ENCODE results near the gene TMPRSS9.

Gene TMPRSS9

DNA sequence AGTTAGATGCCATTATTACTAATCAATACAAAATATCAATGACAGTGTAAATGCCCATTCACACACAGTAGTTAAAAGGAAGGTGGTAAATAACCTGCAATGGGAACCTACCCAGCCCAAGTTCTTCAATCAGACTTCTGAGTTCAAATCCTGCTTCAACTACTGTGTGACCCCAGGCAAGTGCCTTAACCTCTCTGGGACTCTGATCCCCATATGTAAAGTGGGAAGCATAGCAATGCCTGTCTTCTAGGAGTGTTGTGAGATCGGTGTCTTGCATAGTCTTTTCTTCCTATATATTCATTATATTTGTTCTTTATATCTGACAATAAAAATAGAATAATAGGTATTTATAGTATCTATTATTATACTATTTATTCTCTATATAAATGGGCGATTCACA is 60.4 kb downstream of the TMPRSS9 start:
- no peak for DNase-seq (ENCODE audit: low read depth in 3 of 3)

DNA sequence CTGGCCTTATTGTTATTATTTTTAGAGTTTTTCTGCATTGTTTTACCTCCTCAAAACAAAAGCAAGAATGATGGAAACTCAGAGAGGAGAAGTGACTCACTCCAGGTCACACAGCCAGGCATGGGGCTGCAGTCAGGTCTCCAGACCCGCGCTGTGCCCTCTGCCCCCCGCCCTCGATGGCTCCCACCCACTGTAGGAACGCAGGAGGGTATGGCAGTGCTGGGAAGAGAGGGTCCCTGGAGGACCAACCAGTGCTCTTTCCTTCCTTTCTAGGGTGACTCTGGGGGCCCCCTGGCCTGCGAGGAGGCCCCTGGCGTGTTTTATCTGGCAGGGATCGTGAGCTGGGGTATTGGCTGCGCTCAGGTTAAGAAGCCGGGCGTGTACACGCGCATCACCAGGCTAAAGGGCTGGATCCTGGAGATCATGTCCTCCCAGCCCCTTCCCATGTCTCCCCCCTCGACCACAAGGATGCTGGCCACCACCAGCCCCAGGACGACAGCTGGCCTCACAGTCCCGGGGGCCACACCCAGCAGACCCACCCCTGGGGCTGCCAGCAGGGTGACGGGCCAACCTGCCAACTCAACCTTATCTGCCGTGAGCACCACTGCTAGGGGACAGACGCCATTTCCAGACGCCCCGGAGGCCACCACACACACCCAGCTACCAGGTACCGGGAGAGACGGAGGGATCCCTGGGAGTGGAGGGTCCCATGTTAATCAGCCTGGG is 61.7 kb downstream of the TMPRSS9 start:
- no peak for DNase-seq (ENCODE audit: low read depth in 3 of 3)

DNA sequence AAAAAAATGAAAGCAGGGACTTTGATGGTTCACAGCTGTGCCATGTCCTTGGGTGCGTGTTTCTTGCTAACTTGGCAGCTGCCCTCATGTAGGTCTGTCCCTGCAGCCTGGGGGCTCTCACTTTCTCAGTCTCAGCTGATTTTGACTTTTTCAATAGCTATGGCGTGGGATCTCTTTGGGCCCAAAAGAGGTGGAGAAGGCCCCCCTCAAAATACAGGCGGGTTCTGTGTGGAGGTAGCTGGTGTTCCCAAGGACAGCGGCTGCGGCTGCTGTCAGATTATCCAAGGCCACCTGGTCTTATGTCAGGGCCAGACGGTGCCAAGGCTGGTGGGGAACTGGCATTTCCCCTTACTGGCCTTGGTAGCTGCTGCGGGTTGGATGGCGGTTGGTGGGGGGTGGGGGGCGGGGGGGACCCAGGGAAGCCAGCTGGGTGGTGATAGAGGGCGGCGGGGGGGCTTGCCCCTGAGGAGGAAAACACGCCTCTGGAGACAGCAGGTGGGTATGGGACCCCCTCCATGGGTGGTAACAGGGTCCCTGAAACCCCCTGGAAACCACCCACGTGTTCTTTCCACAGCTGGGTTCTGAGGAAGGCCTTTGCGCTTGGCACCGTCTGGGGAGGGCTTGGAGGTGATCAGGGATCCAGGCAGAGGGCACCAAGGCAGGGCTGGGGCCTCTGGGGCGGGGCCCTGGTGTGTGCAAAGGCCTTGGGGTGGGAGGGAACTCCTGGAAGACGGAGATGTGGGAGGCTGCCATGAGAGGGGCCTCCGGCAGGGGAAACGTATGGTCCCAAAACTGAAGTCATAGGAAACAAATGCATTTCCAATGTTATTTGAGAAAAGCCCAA is 63.2 kb downstream of the TMPRSS9 start:
- no peak for DNase-seq (ENCODE audit: low read depth in 3 of 3)

DNA sequence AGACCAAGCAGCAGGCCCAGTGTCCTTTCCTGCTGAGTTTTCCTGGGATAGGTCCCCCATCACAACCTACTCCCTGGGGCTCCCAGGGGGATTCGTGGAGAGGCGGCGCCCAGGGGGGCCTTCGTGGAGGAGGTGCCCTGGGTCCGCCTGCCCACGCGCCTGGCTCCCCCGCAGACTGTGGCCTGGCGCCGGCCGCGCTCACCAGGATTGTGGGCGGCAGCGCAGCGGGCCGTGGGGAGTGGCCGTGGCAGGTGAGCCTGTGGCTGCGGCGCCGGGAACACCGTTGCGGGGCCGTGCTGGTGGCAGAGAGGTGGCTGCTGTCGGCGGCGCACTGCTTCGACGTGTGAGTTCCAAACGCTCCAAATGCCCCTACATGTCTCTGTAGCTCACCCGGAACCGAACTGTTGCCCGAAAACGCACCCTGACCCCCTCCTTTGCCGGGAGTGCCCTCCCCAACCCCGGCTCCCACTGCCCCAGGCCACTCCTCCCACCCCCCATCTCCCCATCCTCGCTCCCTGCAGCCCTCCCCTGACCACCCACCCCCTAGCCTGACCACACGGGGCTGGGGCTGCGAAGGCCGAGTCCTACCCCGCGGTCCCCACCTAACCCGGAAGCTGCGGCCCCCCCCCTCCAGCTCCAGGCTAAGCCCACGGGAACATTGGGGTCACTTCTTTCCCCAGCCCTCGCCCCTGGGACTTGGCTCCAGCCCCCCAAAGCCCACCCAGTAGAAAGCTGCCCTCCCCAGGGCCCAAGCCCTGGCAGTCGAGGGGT is 64.0 kb downstream of the TMPRSS9 start:
- DNase-seq (ENCODE audit: low read depth in 3 of 3), result no peak

DNA sequence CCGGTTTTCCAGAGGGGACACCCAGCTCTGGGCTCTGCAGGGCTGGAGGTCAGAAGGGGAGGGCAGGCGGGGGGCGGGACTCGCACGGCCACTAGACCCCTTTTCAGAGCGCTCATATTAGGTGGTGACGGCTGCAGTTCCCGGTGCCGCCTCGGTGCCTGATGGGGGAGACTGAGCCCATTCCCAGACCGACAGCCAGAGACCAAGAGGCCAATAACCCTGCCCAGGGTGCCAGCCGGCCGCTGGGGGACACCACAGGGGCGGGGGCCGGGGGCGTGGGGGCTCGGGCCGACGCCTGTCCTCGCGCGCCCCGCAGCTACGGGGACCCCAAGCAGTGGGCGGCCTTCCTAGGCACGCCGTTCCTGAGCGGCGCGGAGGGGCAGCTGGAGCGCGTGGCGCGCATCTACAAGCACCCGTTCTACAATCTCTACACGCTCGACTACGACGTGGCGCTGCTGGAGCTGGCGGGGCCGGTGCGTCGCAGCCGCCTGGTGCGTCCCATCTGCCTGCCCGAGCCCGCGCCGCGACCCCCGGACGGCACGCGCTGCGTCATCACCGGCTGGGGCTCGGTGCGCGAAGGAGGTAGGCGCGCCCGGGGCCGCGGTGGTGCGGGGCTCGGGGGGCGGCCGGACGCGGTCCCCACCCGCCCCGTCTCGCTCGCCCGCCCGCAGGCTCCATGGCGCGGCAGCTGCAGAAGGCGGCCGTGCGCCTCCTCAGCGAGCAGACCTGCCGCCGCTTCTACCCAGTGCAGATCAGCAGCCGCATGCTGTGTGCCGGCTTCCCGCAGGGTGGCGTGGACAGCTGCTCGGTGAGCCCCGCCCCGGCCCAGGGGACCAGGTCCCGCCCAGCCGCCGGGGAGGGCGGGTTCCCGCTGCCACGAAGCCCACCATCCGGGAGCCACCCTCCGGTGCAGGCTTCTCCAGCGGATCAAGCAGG is 64.9 kb downstream of the TMPRSS9 start:
- DNase-seq (ENCODE audit: low read depth in 3 of 3), result no peak

DNA sequence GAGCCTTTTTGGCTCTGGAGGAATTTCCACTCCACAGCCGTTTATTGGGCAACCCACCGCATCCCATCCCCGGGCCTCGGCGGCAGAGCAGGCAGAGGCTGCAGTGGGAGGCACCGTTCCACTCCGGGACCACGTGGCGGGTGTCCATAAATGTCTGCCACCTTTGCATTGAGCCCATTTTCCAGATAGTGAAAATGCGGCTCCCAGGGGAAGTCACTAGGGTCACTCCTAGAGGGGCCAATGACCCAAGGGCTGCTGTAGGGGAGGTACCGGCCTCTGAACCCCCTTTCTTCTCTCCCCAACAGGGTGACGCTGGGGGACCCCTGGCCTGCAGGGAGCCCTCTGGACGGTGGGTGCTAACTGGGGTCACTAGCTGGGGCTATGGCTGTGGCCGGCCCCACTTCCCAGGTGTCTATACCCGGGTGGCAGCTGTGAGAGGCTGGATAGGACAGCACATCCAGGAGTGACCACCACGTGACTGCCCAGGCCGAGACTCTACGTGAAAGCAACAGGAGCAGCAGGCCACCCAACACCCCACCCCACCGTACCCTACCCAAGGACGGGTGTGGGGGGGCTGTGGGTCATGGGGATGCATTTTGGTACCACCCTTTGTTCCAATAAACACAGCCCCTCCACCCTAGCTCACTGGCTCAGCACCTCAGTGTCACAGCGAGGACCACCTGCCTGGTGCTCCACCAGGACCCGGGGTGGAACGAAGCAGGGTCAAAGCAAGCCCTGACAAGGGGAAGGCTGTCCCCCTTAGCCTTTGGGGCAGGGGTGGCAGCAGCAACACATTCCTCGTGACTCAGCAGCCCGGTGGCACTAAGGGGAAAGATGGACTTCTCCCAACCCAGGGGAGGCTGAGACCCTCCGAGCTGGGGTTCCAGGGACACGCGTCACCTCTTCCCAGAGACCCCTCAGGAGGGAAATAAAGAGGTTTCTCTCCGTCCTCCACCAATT is 65.8 kb downstream of the TMPRSS9 start:
- no peak for DNase-seq (ENCODE audit: low read depth in 3 of 3)

DNA sequence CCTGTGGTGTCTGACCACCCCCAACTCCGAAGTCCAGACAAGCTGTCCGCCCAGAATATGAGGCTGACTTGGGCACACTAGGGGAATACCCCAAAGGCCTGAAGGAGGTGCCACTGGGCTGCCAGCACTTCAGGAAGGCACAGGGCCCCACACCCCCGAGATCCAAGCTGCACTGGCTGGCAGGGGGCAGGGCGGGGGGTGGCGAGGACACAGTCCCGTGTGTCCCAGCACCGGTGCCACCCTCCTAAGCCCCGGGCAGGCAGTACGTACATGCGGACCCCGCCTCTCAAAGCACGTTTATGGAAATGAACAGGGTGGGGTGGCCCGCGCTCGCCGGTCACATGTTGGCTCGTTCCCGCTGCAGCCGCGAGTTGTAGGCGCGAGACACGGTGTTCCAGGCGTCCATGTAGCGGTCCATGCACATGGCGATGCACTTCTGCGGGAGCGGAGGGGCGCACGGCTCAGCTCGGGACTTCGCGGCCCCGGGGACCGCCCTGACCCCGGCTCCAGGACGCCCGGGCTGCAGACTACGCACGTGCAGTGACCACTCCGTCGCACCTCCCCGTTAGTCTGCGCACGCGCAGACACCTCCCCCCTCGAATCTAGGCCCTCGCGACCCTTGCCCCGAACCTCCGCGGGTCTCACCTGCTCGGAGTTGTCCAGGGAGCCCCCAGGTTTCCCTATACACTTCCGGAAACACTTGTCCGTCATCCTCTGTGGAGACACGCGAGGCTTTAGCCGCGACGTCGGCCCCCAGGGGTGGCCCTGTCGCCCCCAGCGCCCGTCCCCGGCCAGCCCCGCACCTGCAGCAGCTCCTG is 66.8 kb downstream of the TMPRSS9 start:
- DNase-seq (ENCODE audit: low read depth in 3 of 3), result peak; percentile 14 to 50 (median 26)

DNA sequence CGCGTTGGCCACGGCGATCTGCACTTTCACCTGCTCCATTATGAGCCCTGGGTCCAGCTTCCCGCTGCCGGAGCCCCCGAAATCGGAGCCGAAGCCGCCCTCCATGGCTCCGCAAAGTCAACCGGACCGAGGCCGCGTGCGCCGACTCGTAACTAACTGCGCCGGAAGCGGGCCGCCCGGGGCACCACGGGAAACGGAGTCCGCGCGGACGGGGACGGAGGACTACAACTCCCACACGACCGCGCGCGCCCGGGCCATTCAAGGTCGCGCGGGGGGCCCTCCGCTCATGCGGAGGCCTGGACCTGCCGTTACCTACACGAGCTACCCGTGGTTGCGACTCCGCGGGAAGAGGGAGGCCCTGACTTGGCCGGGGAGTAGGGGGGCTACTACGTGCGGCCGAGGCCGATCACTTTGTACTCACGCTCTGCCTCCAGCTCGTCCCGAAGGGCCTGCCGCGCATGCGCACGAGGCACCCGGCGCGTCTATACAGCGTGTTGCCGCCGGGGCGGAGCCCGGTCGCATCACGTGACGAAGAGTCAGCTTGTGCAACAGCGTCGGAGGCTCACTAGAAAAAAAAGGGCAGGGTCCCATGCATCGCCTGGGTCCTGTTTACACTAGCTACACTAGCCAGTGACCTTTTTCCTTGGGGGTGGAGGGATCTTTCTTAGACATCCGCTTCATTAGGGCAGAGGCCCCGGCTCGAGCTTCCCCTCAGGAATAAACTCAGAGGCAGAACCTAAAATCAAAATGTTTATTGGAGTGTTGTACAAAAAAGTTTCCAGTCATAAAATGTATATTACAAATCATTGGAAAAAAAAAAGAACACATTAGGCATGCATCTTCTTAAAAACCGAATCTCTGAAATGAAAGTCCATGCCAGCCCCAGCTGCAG is 67.6 kb downstream of the TMPRSS9 start, which contains the start of gene TIMM13:
Gene TIMM13 (minus strand): TSS at position 158 of the 892 bp plus-strand sequence. CDS start 53 bp downstream, at position 105.
- DNase-seq (ENCODE audit: low read depth in 3 of 3), result peak; percentile 92 to 94 (median 93)

DNA sequence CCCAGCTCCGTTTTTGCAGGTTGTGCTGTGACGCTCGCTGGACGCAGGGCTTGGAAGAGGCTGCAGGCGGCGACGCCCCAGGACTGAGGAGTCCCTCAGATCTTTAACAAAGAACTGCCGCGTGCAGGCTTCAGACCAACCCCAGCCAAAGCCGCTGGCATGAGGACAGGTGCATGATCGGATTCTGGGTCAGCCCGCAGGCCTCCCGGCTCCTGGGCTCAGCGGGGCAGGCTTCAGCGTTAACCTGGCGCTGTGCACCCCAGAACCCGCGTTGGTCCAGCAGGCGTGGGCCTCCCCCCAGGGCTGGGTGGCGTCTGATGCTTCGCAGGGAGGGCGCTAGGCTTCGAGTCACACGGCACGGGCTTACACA is 68.2 kb downstream of the TMPRSS9 start:
- no peak for DNase-seq (ENCODE audit: low read depth in 3 of 3)

DNA sequence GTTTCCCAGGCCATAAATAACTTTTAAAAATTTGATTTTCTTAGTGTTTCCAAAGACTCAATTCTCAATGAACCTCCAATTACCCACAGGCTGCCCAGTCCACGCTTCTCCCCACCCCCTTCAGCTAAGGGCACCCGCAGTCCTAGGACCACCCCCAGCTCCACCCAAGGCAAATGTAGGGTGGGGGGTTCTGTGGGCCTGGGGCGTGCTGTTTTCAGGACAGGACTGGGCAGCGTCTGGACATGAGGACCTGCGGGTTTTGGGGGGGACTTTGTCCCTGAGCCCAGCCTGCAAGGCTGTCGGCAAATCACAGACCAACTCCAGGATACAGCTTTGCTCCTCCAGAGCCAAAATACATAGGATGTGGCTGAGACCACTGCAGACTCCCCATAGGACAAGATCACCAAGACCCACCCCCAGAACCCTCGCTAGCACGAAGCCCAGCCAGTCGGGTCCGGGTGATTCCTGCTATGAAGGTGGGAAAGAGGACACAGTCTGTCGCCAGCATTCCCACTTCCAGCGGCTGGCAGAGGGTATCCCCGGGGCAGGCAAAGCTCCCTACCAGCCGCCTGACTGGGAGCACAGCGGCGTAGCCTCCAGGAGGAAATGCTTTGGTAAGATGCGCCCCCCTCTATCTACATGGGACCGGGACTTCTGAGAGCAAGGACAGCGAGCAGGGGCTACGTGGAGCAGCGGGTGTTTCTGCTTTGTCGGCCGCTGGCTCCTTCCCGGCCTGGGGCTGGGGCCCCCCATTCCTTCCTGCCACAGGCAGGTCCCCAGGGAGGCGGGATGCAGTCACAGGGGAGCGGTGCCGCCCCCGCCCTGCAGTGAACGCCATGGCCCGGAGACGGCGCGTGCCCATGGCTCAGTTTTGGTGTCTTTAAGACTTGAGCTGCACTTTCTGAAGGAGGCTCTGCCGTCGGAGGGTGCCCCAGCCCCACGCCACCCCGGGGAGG is 69.0 kb downstream of the TMPRSS9 start:
- DNase-seq (ENCODE audit: low read depth in 3 of 3), result no peak

DNA sequence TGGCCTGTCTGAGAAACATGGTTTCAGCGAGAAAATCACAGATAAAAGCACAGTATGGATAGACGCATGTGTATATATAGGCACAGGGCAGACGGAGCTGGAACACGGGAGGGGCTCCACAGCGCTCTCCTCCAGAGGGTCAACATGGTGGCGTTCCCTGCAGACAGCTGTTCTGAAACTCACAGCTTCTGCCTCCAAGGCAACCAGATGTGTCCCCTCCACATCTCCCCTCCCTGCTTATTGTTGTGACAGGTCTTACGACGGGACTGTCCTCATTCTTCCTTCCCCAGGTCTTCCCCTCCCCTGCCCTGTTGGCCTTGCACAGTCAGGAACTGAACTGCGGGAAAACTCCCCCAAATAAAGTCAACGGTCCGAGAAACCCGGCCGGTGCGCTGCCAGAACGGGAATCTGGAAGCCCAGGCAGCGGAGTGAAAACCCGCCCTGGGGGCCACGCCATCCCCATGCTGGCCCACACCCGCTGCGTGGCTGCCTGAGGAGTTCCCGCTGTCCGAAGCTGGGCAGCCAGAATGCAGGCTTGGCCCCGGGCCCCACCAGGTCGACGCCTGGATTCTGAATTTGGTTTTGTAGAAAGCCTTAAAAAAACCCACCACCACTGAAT is 70.0 kb downstream of the TMPRSS9 start:
- no peak for DNase-seq (ENCODE audit: low read depth in 3 of 3)

DNA sequence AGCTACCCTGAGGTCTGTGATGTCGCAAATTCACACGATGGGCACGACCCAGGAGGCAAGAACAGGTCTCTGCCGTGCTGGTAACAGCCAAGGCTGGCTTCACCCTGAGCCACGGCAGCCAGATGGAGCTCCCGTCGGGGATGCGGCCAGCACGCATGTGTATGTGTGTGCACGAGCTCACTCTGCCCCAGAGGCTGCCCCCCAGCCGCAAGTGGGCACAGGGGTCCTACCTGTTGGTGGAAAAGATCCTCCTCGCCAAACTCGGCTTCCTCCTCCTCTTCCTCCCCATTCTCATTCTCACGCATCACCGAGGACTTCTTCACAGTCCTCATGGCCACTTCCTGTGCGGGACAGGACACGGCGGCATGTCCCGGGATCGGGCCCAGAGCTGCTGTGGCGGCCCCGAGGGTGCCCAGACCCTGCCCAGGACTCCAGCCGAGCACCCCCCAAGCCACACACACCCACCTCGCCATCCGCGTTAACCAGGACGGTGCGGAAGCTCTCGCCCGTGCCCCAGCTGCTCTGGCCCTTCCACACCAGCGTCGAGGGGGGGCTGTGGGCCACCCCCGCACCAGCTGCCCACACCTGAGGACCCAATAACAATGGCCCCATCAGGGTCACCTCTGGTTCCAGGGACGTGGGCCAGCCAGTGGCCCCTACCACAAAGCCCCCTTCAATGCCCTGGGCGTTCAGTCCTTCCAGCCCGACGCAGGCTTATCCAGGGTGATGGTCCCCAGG is 71.4 kb downstream of the TMPRSS9 start:
- no peak for DNase-seq (ENCODE audit: low read depth in 3 of 3)

DNA sequence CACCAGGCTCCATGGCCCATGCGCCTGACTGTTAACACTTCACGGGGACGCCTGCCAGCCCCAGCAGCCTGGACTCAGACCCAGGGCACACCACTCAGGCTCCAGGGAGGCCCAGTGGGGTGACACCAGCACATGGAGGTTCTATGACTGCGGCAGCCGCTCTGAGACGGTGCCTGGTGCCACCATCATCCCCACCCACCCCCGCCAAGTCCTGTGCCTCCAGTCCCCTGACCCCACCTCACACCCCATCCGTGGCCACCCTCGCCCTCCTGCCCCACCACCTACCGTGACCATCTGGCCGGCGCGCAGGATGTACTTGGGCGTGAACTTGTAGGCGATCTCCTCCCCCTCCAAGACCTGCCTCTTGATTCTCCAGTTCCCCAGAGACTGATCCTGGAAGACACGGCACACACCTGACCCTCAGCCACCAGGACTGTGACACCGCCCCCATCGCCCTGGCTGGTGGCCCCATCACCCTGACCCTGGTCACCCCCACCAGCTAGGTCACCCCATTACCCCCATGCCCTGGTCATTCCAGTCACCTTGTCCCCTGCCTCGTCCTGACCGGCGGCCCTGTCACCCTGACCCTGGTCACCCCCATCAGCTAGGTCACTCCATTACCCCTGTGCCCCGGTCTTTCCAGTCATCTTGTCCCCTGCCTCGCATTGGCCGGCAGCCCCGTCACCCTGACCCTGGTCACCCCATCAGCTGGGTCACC is 72.2 kb downstream of the TMPRSS9 start:
- DNase-seq (ENCODE audit: low read depth in 3 of 3), result no peak

DNA sequence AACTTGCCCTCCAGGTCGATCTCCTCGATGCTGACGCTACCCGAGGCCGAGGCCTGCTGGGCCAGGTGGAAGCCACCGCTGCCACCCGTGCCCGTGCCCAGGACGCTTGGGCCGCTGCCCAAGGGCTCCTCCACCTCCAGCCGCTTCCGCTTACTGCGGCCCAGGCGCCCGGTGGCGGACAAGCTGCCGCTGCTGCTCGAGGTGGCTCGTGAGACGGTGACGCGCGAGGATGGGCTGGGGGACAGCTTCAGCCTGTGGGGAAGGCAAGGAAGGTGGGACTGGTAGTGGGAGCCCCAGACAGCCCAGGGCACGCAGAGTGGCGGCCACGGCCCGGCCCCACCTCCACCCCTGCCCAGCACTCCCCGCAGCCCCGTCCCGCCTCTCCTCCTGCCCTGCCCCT is 73.8 kb downstream of the TMPRSS9 start:
- no peak for DNase-seq (ENCODE audit: low read depth in 3 of 3)

DNA sequence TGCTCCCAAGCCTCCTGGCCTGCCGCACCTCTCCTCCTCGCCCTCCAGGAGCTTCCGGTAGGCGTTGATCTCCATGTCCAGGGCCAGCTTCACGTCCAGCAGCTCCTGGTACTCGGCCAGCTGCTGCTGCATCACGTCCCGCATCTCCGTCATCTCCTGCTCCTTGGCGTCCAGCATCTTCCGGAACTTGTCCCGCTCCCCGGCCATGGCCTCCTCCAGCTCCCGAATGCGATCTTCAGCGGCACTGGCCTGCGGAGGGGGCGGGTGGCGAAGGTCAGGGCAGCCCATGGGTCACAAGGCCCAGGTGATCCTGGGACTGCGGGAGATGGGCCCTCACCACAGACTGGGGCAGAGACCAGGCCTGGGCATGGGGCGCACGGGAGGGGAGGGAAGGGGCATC is 74.2 kb downstream of the TMPRSS9 start:
- no peak for DNase-seq (ENCODE audit: low read depth in 3 of 3)

Measured in stimulated activated CD4-positive, alpha-beta T cell treated with anti-CD3 and anti-CD28 coated beads, TNF-alpha, amount 100 ng/mL, for 4 hours (primary cell).